Measurements from ENCODE around the gene TCHP. TPM values are rescaled to one million over a fixed set of nuclear protein-coding genes. Genes with fewer than 3 reads are reported as not detected.
"Not testable (repeated sequence)": the region's sequence is repeated elsewhere in the genome, so short reads cannot be mapped to it uniquely, and the experiment has no call there.

The TCHP gene
- total and polyA plus RNA-seq, 5 donors: 7.1 to 13.5 (median 10.2) TPM

DNA sequence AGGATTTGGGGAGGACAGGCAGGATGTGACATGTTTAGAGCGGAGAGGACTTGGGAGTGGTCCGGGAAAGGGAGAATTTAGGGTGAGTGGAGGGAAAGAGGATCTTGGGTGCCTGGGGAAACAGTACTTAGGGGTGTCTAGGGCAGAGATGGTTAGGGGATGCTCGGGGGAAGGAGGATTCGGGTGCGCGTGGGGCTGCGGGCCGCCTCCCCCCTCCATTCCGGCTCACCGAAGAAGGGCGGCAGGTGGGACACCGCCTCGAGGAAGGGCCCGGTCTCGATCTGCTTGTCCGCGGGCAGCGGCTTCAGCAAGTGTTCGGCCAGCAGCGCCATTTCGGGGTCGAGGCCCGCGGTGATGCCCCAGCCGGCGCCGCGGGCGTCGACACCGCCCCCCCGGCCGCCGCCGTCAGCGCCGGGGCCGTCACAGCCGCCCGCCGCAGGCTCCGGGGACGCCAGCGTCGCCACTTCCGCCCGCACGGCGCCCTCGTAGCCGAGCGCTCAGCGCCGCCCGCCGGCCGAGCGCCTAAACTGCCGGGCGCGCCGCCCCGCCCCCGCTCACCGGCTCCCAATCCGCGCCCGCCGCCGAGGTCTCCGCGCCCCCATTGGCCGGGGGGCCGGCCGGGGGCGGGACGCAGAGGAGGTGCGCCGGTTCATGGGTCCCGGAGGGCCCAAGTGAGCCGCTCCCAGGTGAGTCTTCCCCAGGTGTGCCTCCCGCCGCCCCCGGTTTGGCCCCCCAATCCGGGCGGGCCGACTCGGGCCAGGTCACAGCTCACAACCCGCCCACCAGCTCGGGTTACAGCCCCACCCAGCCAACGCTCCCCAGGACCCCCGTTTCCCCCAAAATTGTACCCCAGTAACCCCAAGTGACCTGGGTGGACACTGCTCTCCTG, 19.8 kb upstream of the TCHP start, which contains the start of gene GLTP:
GLTP (minus strand) TSS at position 499 of the 889 bp plus-strand sequence; CDS start at position 332, 167 bp downstream.
- Histone ChIP-seq H3K27ac (ENCODE audit: low read length) (peak within 1 kb of the TSS; percentile 37), H3K4me1 (ENCODE audit: control insufficient read depth, insufficient read depth, low read length) (peaks cover 10% of the 10 kb centered on the region), H3K4me3 (ENCODE audit: low read length) (peak within 1 kb of the TSS; percentile 66), H3K27me3 (ENCODE audit: control insufficient read depth, insufficient read depth) (no peaks in the 10 kb centered on the region), H3K9me3 (ENCODE audit: control insufficient read depth, low read length) (no peaks in the 10 kb centered on the region)
- DNase-seq (peak; percentile 86 to 95 (median 95)), ATAC-seq (peak; percentile 97)
- intact Hi-C loops (cut with DNase I): loop anchor here in 3 of 4 donors (2.0 to 10.0 kb wide), 2 partner anchors 75 kb away; no protein-coding TSS in a partner anchor
- WGBS: under 1% methylated on average over 92 of the region's 92 CpGs

DNA sequence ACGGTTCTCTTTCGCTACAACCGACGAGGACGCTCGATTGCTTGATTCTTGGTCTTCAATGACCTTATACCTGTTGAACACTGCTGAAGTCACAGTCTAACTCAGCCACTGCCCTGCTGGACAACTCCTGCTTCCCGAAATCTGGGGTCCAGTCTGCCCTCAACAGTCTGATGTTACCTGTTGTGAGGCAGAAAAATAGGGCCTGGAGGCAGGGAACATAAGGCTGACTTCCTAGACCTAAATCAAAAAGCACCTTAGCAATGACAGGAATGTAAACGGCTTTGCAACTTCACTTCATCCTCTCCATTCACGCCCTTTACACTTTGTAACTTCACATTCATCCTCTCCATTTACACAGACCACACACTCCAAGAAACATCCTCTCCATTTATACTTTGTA, 19.1 kb upstream of the TCHP start:
- 5% methylated on average over 9 of the region's 9 CpGs for WGBS

DNA sequence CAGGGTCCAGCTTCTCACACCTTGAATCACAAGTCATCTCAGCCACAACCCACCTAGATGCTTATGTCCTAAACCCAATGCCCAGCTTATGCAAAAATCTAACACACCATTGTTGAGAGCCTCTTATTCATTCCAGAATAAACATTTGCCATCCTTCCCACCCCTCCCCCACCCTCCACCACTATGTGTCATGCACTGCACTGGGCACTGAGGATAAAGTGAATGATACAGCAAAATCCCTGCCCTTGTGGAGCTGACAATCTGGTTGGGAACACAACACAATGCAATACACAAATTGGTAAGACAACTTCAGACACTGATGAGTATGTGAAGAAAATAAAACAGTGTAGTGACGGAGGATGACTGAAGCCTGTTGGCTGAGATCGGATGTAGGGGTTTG, 18.3 kb upstream of the TCHP start:
- Histone ChIP-seq H3K9me3 (ENCODE audit: control insufficient read depth, low read length) (no peaks in the 10 kb centered on the region), H3K4me3 (ENCODE audit: low read length) (no peak overlapping the region), H3K27me3 (ENCODE audit: control insufficient read depth, insufficient read depth) (no peaks in the 10 kb centered on the region), H3K4me1 (ENCODE audit: control insufficient read depth, insufficient read depth, low read length) (peaks cover 10% of the 10 kb centered on the region), H3K27ac (ENCODE audit: low read length) (no peak overlapping the region)
- DNase-seq (no peak), ATAC-seq (no peak)
- WGBS: 87% methylated on average over 2 of the region's 2 CpGs
- intact Hi-C loops (cut with DNase I): loop anchor here in 3 of 4 donors (2.0 to 10.0 kb wide), 2 partner anchors 77 kb away; no protein-coding TSS in a partner anchor

More for the DNA sequence above, 19.1 kb upstream of the TCHP start:
- Histone ChIP-seq H3K4me3 (ENCODE audit: low read length) (peak overlapping the region; percentile 66), H3K4me1 (ENCODE audit: control insufficient read depth, insufficient read depth, low read length) (peaks cover 10% of the 10 kb centered on the region), H3K27me3 (ENCODE audit: control insufficient read depth, insufficient read depth) (no peaks in the 10 kb centered on the region), H3K27ac (ENCODE audit: low read length) (no peak overlapping the region), H3K9me3 (ENCODE audit: control insufficient read depth, low read length) (no peaks in the 10 kb centered on the region)
- intact Hi-C loops (cut with DNase I): loop anchor here in 3 of 4 donors (2.0 to 10.0 kb wide), 2 partner anchors 76 kb away; no protein-coding TSS in a partner anchor
- no peak for DNase-seq
- ATAC-seq: no peak

DNA sequence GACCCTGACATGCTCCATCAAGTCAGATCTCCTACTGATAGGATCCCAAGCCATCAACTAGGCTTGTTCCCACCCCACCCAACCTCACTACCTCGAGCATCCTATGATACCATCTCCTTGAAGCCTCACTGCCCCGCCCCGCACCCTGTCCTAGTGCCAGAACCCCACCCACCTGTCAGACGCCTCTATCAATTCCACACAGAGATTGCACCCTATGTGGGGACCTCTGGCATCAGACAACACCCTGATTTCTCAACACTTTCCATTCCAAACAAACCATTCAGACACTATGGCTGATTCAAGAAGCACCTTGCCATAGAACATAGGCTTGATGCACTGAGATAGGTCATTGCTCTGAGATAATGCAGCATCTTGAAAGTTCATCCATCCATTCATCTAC, 16.6 kb upstream of the TCHP start:
- WGBS: 68% methylated on average over 4 of the region's 4 CpGs
- Histone ChIP-seq H3K27ac (ENCODE audit: low read length) (no peak overlapping the region), H3K4me3 (ENCODE audit: low read length) (no peak overlapping the region), H3K9me3 (ENCODE audit: control insufficient read depth, low read length) (no peaks in the 10 kb centered on the region), H3K27me3 (ENCODE audit: control insufficient read depth, insufficient read depth) (no peaks in the 10 kb centered on the region), H3K4me1 (ENCODE audit: control insufficient read depth, insufficient read depth, low read length) (peaks cover 8% of the 10 kb centered on the region)
- ATAC-seq (no peak), DNase-seq (no peak)
- intact Hi-C loops (cut with DNase I): loop anchor here in 1 of 4 donors (10.0 kb wide), 1 partner anchor 79 kb away; no protein-coding TSS in a partner anchor

DNA sequence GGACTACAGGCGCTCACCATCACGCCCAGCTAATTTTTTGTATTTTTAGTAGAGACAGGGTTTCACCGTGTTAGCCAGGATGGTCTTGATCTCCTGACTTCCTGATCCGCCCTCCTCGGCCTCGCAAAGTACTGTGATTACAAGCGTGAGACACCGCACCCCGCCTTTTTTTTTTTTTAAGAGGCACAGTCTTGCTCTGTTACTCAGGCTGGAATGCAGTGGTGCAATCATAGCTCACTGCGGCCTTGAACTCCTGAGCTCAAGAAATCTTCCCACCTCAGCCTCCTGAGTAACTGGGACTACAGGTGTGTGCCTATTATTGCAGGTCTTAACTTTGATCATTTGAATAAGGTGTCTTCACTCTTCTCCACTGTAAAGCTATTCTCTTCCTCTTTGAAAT, 14.5 kb upstream of the TCHP start:
- intact Hi-C loops (cut with DNase I): loop anchor here in 1 of 4 donors (10.0 kb wide), 1 partner anchor 81 kb away; no protein-coding TSS in a partner anchor
- WGBS: 81% methylated on average over 10 of the region's 10 CpGs

DNA sequence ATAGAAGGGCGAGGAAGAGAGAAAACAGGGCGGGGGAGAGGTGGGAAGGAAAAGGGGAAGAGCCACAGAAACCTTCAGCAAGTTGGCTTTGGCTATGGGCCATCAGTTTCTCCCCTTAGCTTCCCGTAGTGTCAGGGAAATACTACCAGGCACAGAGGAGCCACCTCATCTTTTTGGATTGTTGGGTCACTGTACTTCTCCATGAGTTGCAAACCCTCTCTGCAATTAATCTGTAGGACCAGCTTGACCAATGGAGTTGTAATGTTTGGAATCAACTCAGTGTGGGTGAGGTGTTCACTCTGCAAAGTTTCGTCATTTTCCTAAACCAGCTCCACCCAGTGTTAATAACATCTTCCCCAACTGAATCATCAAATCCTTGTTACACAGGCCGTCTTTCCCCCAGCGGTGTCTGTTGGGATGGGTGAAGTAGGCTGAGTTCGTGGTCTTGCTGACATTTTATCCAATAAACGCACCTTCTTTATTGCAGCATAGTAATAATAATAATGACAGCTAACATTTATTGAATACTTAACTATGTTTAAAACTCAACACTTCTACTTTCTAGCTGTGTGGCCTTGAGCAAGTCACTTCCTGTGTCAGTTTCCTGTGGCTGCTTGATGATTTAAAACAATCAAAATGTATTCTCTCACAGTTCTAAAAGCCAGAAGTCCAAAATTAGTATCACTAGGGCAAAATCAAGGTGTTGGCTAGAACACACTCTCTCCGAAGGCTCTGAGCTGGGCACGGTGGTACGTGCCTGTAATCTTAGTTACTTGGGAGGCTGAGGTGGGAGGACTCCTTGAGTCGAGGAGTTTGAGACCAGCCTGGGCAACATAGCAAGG, 11.7 kb upstream of the TCHP start:
- no peak overlapping the region for H3K4me3 ChIP-seq (ENCODE audit: low read length)
- no peaks in the 10 kb centered on the region for H3K4me1 ChIP-seq (ENCODE audit: control insufficient read depth, insufficient read depth, low read length)
- no peak overlapping the region for H3K27ac ChIP-seq (ENCODE audit: low read length)
- no peaks in the 10 kb centered on the region for H3K9me3 ChIP-seq (ENCODE audit: control insufficient read depth, low read length)
- no peak for DNase-seq
- intact Hi-C loops (cut with DNase I): loop anchor here in 1 of 4 donors (10.0 kb wide), 1 partner anchor 84 kb away; no protein-coding TSS in a partner anchor
- H3K27me3 ChIP-seq (ENCODE audit: control insufficient read depth, insufficient read depth): no peaks in the 10 kb centered on the region
- WGBS: 53% methylated on average over 12 of the region's 12 CpGs
- peak; percentile 54 to 85 for ATAC-seq

More for the DNA sequence above, 14.5 kb upstream of the TCHP start:
- DNase-seq (no peak), ATAC-seq (no peak)
- Histone ChIP-seq H3K4me1 (ENCODE audit: control insufficient read depth, insufficient read depth, low read length) (no peaks in the 10 kb centered on the region), H3K4me3 (ENCODE audit: low read length) (no peak overlapping the region), H3K27ac (ENCODE audit: low read length) (no peak overlapping the region), H3K9me3 (ENCODE audit: control insufficient read depth, low read length) (no peaks in the 10 kb centered on the region), H3K27me3 (ENCODE audit: control insufficient read depth, insufficient read depth) (no peaks in the 10 kb centered on the region)

DNA sequence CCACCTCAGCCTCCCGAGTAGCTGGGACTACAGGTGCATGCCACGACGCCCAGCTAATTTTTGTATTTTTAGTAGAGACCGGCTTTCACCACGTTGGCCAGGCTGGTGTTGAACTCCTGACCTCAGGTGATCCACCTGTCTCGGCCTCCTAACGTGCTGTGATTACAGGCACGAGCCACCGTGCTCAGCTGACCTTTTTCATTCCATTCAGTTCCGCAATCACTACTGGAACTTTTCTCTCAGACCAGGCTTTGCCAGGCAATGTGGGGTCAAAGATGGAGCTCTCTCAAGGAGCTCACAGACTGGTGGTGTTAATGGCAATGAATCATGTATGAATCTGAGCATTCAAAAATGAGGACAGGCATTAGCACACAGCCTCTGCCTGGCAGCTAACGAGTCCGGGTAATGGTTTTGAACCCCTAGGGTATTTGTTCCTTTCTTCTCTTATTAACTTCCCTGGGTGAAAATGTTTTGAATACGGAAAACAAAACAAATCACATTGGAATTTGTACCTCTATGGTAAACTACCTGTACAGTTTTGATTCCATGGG, 9.4 kb upstream of the TCHP start:
- H3K4me3 ChIP-seq (ENCODE audit: low read length): no peak overlapping the region
- H3K27me3 ChIP-seq (ENCODE audit: control insufficient read depth, insufficient read depth): no peaks in the 10 kb centered on the region
- ATAC-seq (no peak), DNase-seq (no peak)
- H3K4me1 ChIP-seq (ENCODE audit: control insufficient read depth, insufficient read depth, low read length): no peaks in the 10 kb centered on the region
- no peak overlapping the region for H3K27ac ChIP-seq (ENCODE audit: low read length)
- 83% methylated on average over 13 of the region's 13 CpGs for WGBS
- no peaks in the 10 kb centered on the region for H3K9me3 ChIP-seq (ENCODE audit: control insufficient read depth, low read length)
- intact Hi-C loops (cut with DNase I): no loop called here

DNA sequence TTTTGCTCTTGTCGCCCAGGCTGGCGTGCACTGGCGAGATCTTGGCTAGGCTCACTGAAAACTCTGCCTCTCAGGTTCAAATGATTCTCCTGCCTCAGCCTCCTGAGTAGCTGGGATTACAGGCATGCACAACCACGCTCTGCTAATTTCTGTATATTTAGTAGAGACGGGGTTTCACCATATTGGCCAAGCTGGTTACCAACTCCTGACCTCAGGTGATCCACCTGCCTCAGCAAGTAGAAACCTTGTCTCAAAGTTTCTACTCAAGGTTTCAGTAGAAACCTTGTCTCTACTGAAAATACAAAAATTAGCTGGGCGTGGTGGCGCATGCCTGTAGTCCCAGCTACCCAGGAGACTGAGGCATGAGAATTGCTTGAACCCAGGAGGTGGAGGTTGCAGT, 8.3 kb upstream of the TCHP start:
- H3K27ac ChIP-seq (ENCODE audit: low read length); H3K4me3 ChIP-seq (ENCODE audit: low read length); intact Hi-C loops (cut with DNase I); H3K27me3 ChIP-seq (ENCODE audit: control insufficient read depth, insufficient read depth); H3K4me1 ChIP-seq (ENCODE audit: control insufficient read depth, insufficient read depth, low read length); DNase-seq; ATAC-seq; H3K9me3 ChIP-seq (ENCODE audit: control insufficient read depth, low read length): not testable (repeated sequence)
- WGBS: 94% methylated on average over 7 of the region's 7 CpGs

DNA sequence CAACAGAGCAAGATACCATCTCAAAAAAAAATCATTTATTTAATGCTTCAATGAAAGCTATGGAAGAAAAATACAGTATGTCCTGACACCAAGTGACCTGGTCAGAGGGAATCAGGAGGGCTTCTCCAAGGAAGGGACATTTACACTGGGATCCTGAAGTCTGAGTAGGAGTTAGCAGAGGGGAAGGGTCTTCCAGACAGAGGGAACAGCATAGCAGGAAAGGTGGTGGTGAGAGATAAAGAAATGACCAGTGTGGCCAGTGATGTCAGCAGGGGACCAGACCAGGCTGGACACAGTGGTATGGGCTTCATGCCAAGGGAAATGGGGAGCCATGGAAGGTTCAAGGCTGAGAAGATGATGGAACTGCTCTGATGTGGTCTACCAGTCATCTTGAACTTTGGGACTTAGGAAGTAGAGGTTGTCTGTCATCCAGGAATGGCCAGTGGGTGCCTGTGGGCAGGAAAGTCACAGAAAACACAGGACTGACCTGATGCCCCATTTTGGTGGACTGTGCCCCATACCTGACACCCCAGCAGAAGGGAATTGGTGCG, 7.8 kb upstream of the TCHP start:
- no peak overlapping the region for H3K4me3 ChIP-seq (ENCODE audit: low read length)
- ATAC-seq (no peak), DNase-seq (no peak)
- no peak overlapping the region for H3K27ac ChIP-seq (ENCODE audit: low read length)
- H3K9me3 ChIP-seq (ENCODE audit: control insufficient read depth, low read length): no peaks in the 10 kb centered on the region
- no peaks in the 10 kb centered on the region for H3K4me1 ChIP-seq (ENCODE audit: control insufficient read depth, insufficient read depth, low read length)
- intact Hi-C loops (cut with DNase I): no loop called here
- 97% methylated on average over 1 of the region's 1 CpG for WGBS
- H3K27me3 ChIP-seq (ENCODE audit: control insufficient read depth, insufficient read depth): no peaks in the 10 kb centered on the region

DNA sequence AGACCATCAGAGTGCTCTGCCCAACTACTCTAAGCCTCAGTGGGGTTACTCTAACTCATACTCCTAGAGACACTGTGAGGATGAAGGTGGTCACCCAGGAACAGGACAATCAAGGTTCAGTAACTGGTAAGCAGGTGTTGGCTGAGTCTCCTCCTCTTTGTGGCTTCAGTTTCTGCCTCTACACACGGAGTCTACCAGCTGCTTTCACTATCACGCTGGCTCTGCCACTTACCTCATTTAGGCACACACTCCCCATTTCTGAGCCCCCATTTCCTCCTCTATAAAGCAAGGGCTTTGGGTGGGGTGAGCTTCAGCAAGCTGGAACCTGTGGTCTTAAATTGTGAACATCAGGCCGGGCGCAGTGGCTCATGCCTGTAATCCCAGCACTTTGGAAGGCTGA, 7.3 kb upstream of the TCHP start:
- intact Hi-C loops (cut with DNase I): no loop called here
- no peaks in the 10 kb centered on the region for H3K27me3 ChIP-seq (ENCODE audit: control insufficient read depth, insufficient read depth)
- no peaks in the 10 kb centered on the region for H3K9me3 ChIP-seq (ENCODE audit: control insufficient read depth, low read length)
- H3K4me3 ChIP-seq (ENCODE audit: low read length): no peak overlapping the region
- no peaks in the 10 kb centered on the region for H3K4me1 ChIP-seq (ENCODE audit: control insufficient read depth, insufficient read depth, low read length)
- ATAC-seq (no peak), DNase-seq (no peak)
- no peak overlapping the region for H3K27ac ChIP-seq (ENCODE audit: low read length)
- WGBS: 71% methylated on average over 4 of the region's 4 CpGs
